Hepatocyte (in vitro differentiated cells): ENCODE results near the gene CTSH. TPM values are rescaled to one million over a fixed set of nuclear protein-coding genes. Genes with fewer than 3 reads are reported as not detected.

Experiments used
- DNase-seq: peaks from one replicate; pipeline ENCODE4 v3.0.0-alpha.2; 2016; ENCODE audit warnings: low spot score
- H2AFZ ChIP-seq: fragments of 200-600 bp; sonication (generic); 2 replicates; pipeline ENCODE4 v1.6.0; 2016; ENCODE audit warnings: antibody characterized with exemption, mild to moderate bottlenecking
- H3K27ac ChIP-seq: fragments of 200-600 bp; sonication (generic); 2 replicates; pipeline ENCODE4 v1.5.1; 2016; ENCODE audit warnings: mild to moderate bottlenecking
- H3K27me3 ChIP-seq: fragments of 200-600 bp; sonication (generic); 2 replicates; pipeline ENCODE4 v1.6.1; 2016
- H3K36me3 ChIP-seq: fragments of 200-600 bp; sonication (generic); replicated peaks from 2 replicates; pipeline ENCODE4 v1.5.1; 2016; ENCODE audit warnings: low read depth; ENCODE audit not compliant: insufficient read depth
- H3K4me1 ChIP-seq: fragments of 200-600 bp; sonication (generic); 2 replicates; pipeline ENCODE4 v1.5.1; 2016; ENCODE audit warnings: mild to moderate bottlenecking, moderate library complexity; ENCODE audit not compliant: insufficient read depth
- H3K4me2 ChIP-seq: fragments of 200-600 bp; sonication (generic); 2 replicates; pipeline ENCODE4 v1.6.0; 2016
- H3K4me3 ChIP-seq: fragments of 200-600 bp; sonication (generic); 2 replicates; pipeline ENCODE4 v1.5.1; 2016; ENCODE audit warnings: mild to moderate bottlenecking
- H3K79me2 ChIP-seq: fragments of 200-600 bp; sonication (generic); 2 replicates; pipeline ENCODE4 v1.6.0; 2017; ENCODE audit warnings: mild to moderate bottlenecking
- H3K9me2 ChIP-seq: fragments of 200-600 bp; sonication (generic); replicated peaks from 2 replicates; pipeline ENCODE4 v1.6.0; 2017; ENCODE audit warnings: mild to moderate bottlenecking; ENCODE audit not compliant: insufficient read depth
- H3K9me3 ChIP-seq: fragments of 200-600 bp; sonication (generic); 2 replicates; pipeline ENCODE4 v1.5.1; 2016; ENCODE audit warnings: low read depth, mild to moderate bottlenecking
- H4K20me1 ChIP-seq: fragments of 200-600 bp; sonication (generic); 2 replicates; pipeline ENCODE4 v1.6.0; 2016; ENCODE audit warnings: mild to moderate bottlenecking; ENCODE audit not compliant: insufficient read depth, poor library complexity, severe bottlenecking
- CTCF ChIP-seq: fragments of 200-600 bp; sonication (generic); IDR thresholded peaks from 2 replicates; pipeline ENCODE4 v1.5.1; 2016; ENCODE audit warnings: antibody characterized with exemption, mild to moderate bottlenecking; ENCODE audit not compliant: poor library complexity
- EZH2 ChIP-seq: fragments of 200-600 bp; sonication (generic); IDR thresholded peaks from 2 replicates; pipeline ENCODE4 v1.6.1; 2016; ENCODE audit warnings: antibody characterized with exemption, mild to moderate bottlenecking, borderline replicate concordance
- EZH2phosphoT487 ChIP-seq: fragments of 200-600 bp; sonication (generic); IDR thresholded peaks from one replicate; pipeline ENCODE4 v1.6.1; 2018; ENCODE audit warnings: antibody characterized with exemption, mild to moderate bottlenecking, low read depth, moderate library complexity; ENCODE audit not compliant: unreplicated experiment, severe bottlenecking
- WGBS: methylation state at CpG from one replicate; pipeline ENCODE4 v1.1.6; 2016; ENCODE audit warnings: low lambda C conversion rate; ENCODE audit errors: missing lambda C conversion rate; 5-methylcytosine and 5-hydroxymethylcytosine counted together
- polyA plus RNA-seq: library from polyadenylated mRNA; unstranded; fragments of >200 nt; fragmentation: Nextera tagmentation; extraction: Ambion mirVana; gene quantifications from 2 replicates; pipeline ENCODE4 v1.2.1, GENCODE V29; 2016
- total RNA-seq: library from RNA; depleted of rRNA; stranded (reverse); fragments of >200 nt; gene quantifications from 2 replicates; pipeline ENCODE4 v1.2.3, GENCODE V29; 2014

Gene CTSH
- total and polyA plus RNA-seq, 2 experiments from 2014 or later, result 521 to 610 TPM

GRCh38 chr15:78977091-78977571, 32.3 kb upstream of the CTSH start:
- H3K9me3 ChIP-seq, result no peaks in the 10 kb centered on the region
- H2AFZ ChIP-seq, result no peak overlapping the region
- no peaks in the 10 kb centered on the region for H3K9me2 ChIP-seq
- 73% methylated on average over 4 of the region's 4 CpGs for WGBS
- H3K27me3 ChIP-seq, result no peaks in the 10 kb centered on the region
- no peaks in the 10 kb centered on the region for H3K79me2 ChIP-seq
- H4K20me1 ChIP-seq, result no peaks in the 10 kb centered on the region
- H3K36me3 ChIP-seq, result no peaks in the 10 kb centered on the region
- H3K4me2 ChIP-seq, result no peak overlapping the region
- H3K4me3 ChIP-seq, result no peak overlapping the region
- H3K27ac ChIP-seq, result no peak overlapping the region
- no peaks in the 10 kb centered on the region for H3K4me1 ChIP-seq
- DNase-seq, result no peak
- TF ChIP-seq EZH2phosphoT487 (no peak), CTCF (no peak), EZH2 (no peak)

GRCh38 chr15:78976691-78977090, 31.8 kb upstream of the CTSH start:
- no peak overlapping the region for H3K4me3 ChIP-seq
- H3K9me3 ChIP-seq, result no peaks in the 10 kb centered on the region
- H3K27me3 ChIP-seq, result no peaks in the 10 kb centered on the region
- WGBS, result 97% methylated on average over 7 of the region's 7 CpGs
- H3K9me2 ChIP-seq, result no peaks in the 10 kb centered on the region
- no peaks in the 10 kb centered on the region for H3K36me3 ChIP-seq
- no peak overlapping the region for H3K4me2 ChIP-seq
- H3K79me2 ChIP-seq, result no peaks in the 10 kb centered on the region
- H4K20me1 ChIP-seq, result no peaks in the 10 kb centered on the region
- DNase-seq, result no peak
- H2AFZ ChIP-seq, result no peak overlapping the region
- TF ChIP-seq CTCF (no peak), EZH2phosphoT487 (no peak), EZH2 (no peak)
- H3K27ac ChIP-seq, result no peak overlapping the region
- H3K4me1 ChIP-seq, result no peaks in the 10 kb centered on the region

GRCh38 chr15:78974272-78974918, 29.5 kb upstream of the CTSH start:
- H3K79me2 ChIP-seq, result no peaks in the 10 kb centered on the region
- H3K9me3 ChIP-seq, result no peaks in the 10 kb centered on the region
- WGBS, result 93% methylated on average over 7 of the region's 7 CpGs
- no peak for DNase-seq
- H3K27me3 ChIP-seq, result no peaks in the 10 kb centered on the region
- H3K4me3 ChIP-seq, result no peak overlapping the region
- no peaks in the 10 kb centered on the region for H4K20me1 ChIP-seq
- no peak for TF ChIP-seq CTCF
- TF ChIP-seq EZH2phosphoT487, result no peak
- no peak for TF ChIP-seq EZH2
- no peak overlapping the region for H2AFZ ChIP-seq
- no peak overlapping the region for H3K4me2 ChIP-seq
- peaks cover 14% of the 10 kb centered on the region for H3K4me1 ChIP-seq
- no peak overlapping the region for H3K27ac ChIP-seq
- no peaks in the 10 kb centered on the region for H3K9me2 ChIP-seq
- no peaks in the 10 kb centered on the region for H3K36me3 ChIP-seq
